TTC549 (cell line): Measurements from ENCODE around the gene SIPA1L3.

ENCODE experiments used
- FAIRE-seq: peaks from 2 replicates; lab custom pipeline; 2012; peaks lifted over from hg19 to GRCh38; lab: Jason Lieb, UNC

SIPA1L3 gene

GRCh38 chr19:38072776-38073750 lies 166.1 kb downstream of the SIPA1L3 start:
- no peak for FAIRE-seq

- no peak for FAIRE-seq
Measured at GRCh38 chr19:38073841-38074685, 167.1 kb downstream of the SIPA1L3 start.

- no peak for FAIRE-seq
Measured at GRCh38 chr19:38076337-38076736, 169.3 kb downstream of the SIPA1L3 start.

GRCh38 chr19:38078302-38078930 lies 171.4 kb downstream of the SIPA1L3 start:
- FAIRE-seq = no peak

GRCh38 chr19:38079926-38080380 lies 172.9 kb downstream of the SIPA1L3 start:
- FAIRE-seq = no peak

GRCh38 chr19:38081547-38082255 lies 174.7 kb downstream of the SIPA1L3 start:
- no peak for FAIRE-seq

- no peak for FAIRE-seq
Measured at GRCh38 chr19:38082256-38083118, 175.5 kb downstream of the SIPA1L3 start.

GRCh38 chr19:38084196-38084595 lies 177.2 kb downstream of the SIPA1L3 start:
- no peak for FAIRE-seq

GRCh38 chr19:38089440-38089839 lies 182.4 kb downstream of the SIPA1L3 start:
- FAIRE-seq = no peak

- no peak for FAIRE-seq
Measured at GRCh38 chr19:38093154-38093553, 186.1 kb downstream of the SIPA1L3 start.

- FAIRE-seq = no peak
Measured at GRCh38 chr19:38093587-38093986, 186.6 kb downstream of the SIPA1L3 start.

- no peak for FAIRE-seq
Measured at GRCh38 chr19:38095411-38096308, 188.7 kb downstream of the SIPA1L3 start.

GRCh38 chr19:38099966-38100365 lies 193.0 kb downstream of the SIPA1L3 start:
- no peak for FAIRE-seq

- FAIRE-seq = no peak
Measured at GRCh38 chr19:38100589-38100988, 193.6 kb downstream of the SIPA1L3 start.

GRCh38 chr19:38101723-38102122 lies 194.7 kb downstream of the SIPA1L3 start:
- no peak for FAIRE-seq

GRCh38 chr19:38105574-38105973 lies 198.6 kb downstream of the SIPA1L3 start:
- no peak for FAIRE-seq

- no peak for FAIRE-seq
Measured at GRCh38 chr19:38107129-38107528, 200.1 kb downstream of the SIPA1L3 start.

GRCh38 chr19:38111898-38112297 lies 204.9 kb downstream of the SIPA1L3 start:
- no peak for FAIRE-seq

- FAIRE-seq = no peak
Measured at GRCh38 chr19:38114651-38115050, 207.6 kb downstream of the SIPA1L3 start.
